ENCODE measurements around the gene SLC25A29.

- no peak for TF ChIP-seq CTCF (IDR thresholded peaks at IDR 0.05; ENCODE audit: low read depth, low read length, poor library complexity, severe bottlenecking)
- no peak for TF ChIP-seq EZH2phosphoT487 (IDR thresholded peaks at IDR 0.05; ENCODE audit: borderline replicate concordance, low read length)
These were observed 44.2 kb upstream of the SLC25A29 start for GRCh38 chr14:100350276-100350926.
